Pancreas (tissue), 10 donors: ENCODE measurements around the gene GLG1. TPM values are rescaled to one million over a fixed set of nuclear protein-coding genes. Genes with fewer than 3 reads are reported as not detected.

ENCODE experiments used
- ATAC-seq, 4 donors: fragments of 200-7000 bp; cut with Tn5 transposase; one replicate each; pipeline versions ENCODE4 v1.8.0 to v1.9.1; 2020; ENCODE audit warnings: mild to moderate bottlenecking in 4 of 4, moderate library complexity in 4 of 4
- DNase-seq, 6 donors: peaks; one replicate each; pipeline ENCODE4 v3.0.0-alpha.2; 2020
- FAIRE-seq: peaks from 2 replicates; lab custom pipeline; 2012; peaks lifted over from hg19 to GRCh38; lab: Jason Lieb, UNC
- H3K27ac ChIP-seq, 4 donors: fragments of 200-600 bp; sonication (generic); 1 replicate in 3 of 4; 2 replicates in 1 of 4; pipeline versions ENCODE4 v1.5.0 to v1.8.0; 2020
- H3K27me3 ChIP-seq, 4 donors: fragments of 200-600 bp; one replicate each; pipeline ENCODE4 v1.8.0; 2021
- H3K36me3 ChIP-seq, 3 donors: fragments of 200-600 bp; sonication (generic) in 1 of 3; one replicate each; pipeline versions ENCODE4 v1.5.0 to v1.8.0; 2020 to 2021
- H3K4me1 ChIP-seq, 3 donors: fragments of 200-600 bp; one replicate each; pipeline ENCODE4 v1.8.0; 2021
- H3K4me3 ChIP-seq, 4 donors: fragments of 200-600 bp; sonication (generic) in 2 of 4; one replicate each; pipeline versions ENCODE4 v1.5.0 to v1.8.0; 2020 to 2021
- H3K9me3 ChIP-seq, 4 donors: fragments of 200-600 bp; one replicate each; pipeline ENCODE4 v1.8.0; 2021
- WGBS, 2 donors: extraction: QIAGEN DNeasy Blood & Tissue Kit; methylation state at CpG; one replicate each; pipeline ENCODE4 v1.1.7; 2013; 5-methylcytosine and 5-hydroxymethylcytosine counted together
- intact Hi-C, 3 donors: fragments of 100-400 bp; cut with DNase I; formaldehyde crosslinking; loops; one replicate each; pipeline versions ENCODE4 v1.11.1 to v1.14.2; 2022
- polyA plus RNA-seq, 2 donors: library from polyadenylated mRNA; stranded (reverse); fragments of 200-250 nt; gene quantifications; one replicate each; pipeline ENCODE4 v1.2.3, GENCODE V29; 2013
- total RNA-seq, 6 donors: library from RNA; stranded (reverse); fragmentation: NEBNext Ultra II Directional in 4 of 6; extraction: Animal tissue kit (Norgen Biotek cat#: 25700) in 4 of 6; gene quantifications; one replicate each; pipeline versions ENCODE4 v1.2.1 to v1.2.4, GENCODE V29; 2021 to 2023
- TF ChIP-seq, protein P1 (sequence below), 4 donors: fragments of 200-600 bp; sonication (generic) in 3 of 4; IDR thresholded peaks; one replicate each; pipeline versions ENCODE4 v1.5.0 to v1.8.0; 2021; ENCODE audit warnings: antibody characterized with exemption in 4 of 4
- donor health status: healthy with polysubstance abuse.
- donor health status: DM: no; HTN: no; CAD: no; lungs with moderate emphysema.
- donor health status: DM: no; HTN: no; CAD: no.
- donor health status: control.
- donor health status: control.
- donor health status: Bipolar disorder and iron deficiency.
- donor health status: DM: yes; HTN: yes; CAD: no.
- donor health status: DM: no; HTN: no; CAD: no.
- donor health status: DM: no; HTN: no; CAD: no.
- donor health status: DM: yes; HTN: yes; CAD: no.

Gene GLG1
- total and polyA plus RNA-seq, 8 donors: 30.6 to 93.2 (median 72.0) TPM

DNA sequence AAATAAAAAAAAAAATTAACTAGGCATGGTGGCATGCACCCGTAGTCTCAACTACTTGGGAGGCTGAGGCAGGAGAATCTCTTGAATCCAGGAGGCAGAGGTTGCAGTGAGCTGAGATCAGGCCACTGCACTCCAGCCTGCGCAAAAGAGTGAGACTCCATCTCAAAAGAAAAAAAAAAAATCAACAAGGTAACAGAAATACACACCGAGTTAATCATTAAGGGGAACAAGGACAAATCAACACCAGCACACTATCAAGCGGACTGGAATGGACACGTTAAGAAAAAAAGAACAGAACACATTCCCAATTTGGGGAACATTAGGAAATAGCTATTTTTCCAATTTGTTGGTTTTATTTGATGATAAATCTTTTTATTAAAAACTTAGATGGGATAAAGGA, 28.4 kb upstream of the GLG1 start:
- FAIRE-seq (no peak), DNase-seq (peak in 1 of 6 donors; percentile 21), ATAC-seq (peak; percentile 63 to 88 (median 84))
- TF ChIP-seq, protein P1, sequence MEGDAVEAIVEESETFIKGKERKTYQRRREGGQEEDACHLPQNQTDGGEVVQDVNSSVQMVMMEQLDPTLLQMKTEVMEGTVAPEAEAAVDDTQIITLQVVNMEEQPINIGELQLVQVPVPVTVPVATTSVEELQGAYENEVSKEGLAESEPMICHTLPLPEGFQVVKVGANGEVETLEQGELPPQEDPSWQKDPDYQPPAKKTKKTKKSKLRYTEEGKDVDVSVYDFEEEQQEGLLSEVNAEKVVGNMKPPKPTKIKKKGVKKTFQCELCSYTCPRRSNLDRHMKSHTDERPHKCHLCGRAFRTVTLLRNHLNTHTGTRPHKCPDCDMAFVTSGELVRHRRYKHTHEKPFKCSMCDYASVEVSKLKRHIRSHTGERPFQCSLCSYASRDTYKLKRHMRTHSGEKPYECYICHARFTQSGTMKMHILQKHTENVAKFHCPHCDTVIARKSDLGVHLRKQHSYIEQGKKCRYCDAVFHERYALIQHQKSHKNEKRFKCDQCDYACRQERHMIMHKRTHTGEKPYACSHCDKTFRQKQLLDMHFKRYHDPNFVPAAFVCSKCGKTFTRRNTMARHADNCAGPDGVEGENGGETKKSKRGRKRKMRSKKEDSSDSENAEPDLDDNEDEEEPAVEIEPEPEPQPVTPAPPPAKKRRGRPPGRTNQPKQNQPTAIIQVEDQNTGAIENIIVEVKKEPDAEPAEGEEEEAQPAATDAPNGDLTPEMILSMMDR (IDR thresholded peaks at IDR 0.05): no peak
- no peaks in the 10 kb centered on the region for H3K9me3 ChIP-seq
- peaks cover 37 to 53% (median 42%) of the 10 kb centered on the region in 3 donors for H3K4me1 ChIP-seq
- no peak overlapping the region for H3K4me3 ChIP-seq
- intact Hi-C loops: no loop called here
- peaks cover 0 to 6% (median 0%) of the 10 kb centered on the region in 3 donors for H3K36me3 ChIP-seq
- no peaks in the 10 kb centered on the region for H3K27me3 ChIP-seq
- WGBS, 2 donors: 10 to 15% methylated on average over 5 of the region's 5 CpGs
- H3K27ac ChIP-seq: peak overlapping the region in 2 of 4 donors; percentile 24 to 81

DNA sequence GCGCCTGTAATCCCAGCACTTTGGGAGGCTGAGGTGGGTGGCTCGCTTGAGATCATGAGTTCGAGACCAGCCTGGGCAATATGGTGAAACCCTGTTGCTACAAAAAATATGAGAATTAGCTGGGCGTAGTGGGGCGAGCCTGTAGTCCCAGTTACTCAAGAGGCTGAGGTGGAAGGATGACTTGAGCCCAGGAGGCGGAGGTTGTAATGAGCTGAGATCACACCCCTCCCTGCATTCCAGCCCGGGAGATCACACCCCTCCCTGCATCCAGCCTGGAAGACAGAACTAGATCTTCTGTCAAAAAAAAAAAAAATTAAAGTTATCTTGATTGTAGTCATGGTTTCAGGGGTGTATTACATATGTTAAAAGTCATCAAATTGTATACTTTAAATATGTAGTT, 26.8 kb upstream of the GLG1 start:
- Histone ChIP-seq H3K4me3 (no peak overlapping the region), H3K36me3 (peaks cover 0 to 9% (median 0%) of the 10 kb centered on the region in 3 donors), H3K27me3 (no peaks in the 10 kb centered on the region), H3K27ac (peak overlapping the region in 2 of 4 donors; percentile 24 to 64), H3K4me1 (peaks cover 34 to 51% (median 44%) of the 10 kb centered on the region in 3 donors), H3K9me3 (no peaks in the 10 kb centered on the region)
- DNase-seq: no peak
- no peak for ATAC-seq
- FAIRE-seq: no peak
- TF ChIP-seq, protein P1 (IDR thresholded peaks at IDR 0.05): no peak
- intact Hi-C loops: no loop called here
- 83 to 88% methylated on average over 7 of the region's 7 CpGs for WGBS, 2 donors

DNA sequence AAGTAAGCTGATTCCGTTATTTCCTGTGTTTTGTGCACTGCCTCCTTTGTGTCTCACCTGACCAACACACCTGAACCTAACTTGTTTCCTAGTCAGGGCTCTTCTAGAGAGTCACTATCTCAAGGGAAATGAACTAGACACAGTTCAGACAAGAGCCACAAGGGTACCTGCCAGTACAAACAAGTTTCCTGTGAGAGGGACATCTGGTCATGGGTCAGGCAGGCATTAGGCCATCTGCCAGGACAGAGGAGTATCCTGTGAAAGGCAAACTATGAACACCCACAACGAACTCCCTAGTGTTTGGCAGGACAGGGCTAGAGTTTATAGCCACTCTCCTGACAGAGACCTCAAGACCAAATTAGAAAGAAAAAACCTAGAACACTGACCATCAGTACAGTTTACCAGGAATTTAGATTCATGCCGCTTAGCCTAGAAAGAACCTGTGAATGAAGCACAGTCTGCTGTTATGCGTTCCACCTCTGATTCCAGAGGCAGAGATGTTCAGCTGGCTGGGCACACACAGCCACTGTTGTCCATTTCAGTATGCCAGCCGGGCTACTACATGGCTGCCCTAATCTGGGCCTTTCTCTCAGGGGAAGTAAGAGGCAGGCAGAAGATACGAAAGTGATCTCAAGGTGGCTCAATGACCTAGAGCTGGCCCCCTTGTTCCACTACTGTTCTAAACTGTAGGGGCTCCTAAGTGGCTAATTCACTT, 20.7 kb upstream of the GLG1 start:
- no peak overlapping the region for H3K4me3 ChIP-seq
- TF ChIP-seq, protein P1 (IDR thresholded peaks at IDR 0.05): no peak
- peaks cover 0 to 43% (median 3%) of the 10 kb centered on the region in 3 donors for H3K36me3 ChIP-seq
- peak overlapping the region; percentile 5 to 72 (median 52) for H3K27ac ChIP-seq
- H3K27me3 ChIP-seq: no peaks in the 10 kb centered on the region
- no peak for FAIRE-seq
- ATAC-seq: peak; percentile 63 to 84 (median 82)
- H3K9me3 ChIP-seq: no peaks in the 10 kb centered on the region
- WGBS, 2 donors: 35 to 38% methylated on average over 6 of the region's 6 CpGs
- intact Hi-C loops: loop anchor here in 1 of 3 donors (10.0 kb wide), 1 partner anchor 153 kb away; no protein-coding TSS in a partner anchor
- DNase-seq: peak in 4 of 6 donors; percentile 35 to 74 (median 64)
- peaks cover 3 to 31% (median 21%) of the 10 kb centered on the region in 3 donors for H3K4me1 ChIP-seq

DNA sequence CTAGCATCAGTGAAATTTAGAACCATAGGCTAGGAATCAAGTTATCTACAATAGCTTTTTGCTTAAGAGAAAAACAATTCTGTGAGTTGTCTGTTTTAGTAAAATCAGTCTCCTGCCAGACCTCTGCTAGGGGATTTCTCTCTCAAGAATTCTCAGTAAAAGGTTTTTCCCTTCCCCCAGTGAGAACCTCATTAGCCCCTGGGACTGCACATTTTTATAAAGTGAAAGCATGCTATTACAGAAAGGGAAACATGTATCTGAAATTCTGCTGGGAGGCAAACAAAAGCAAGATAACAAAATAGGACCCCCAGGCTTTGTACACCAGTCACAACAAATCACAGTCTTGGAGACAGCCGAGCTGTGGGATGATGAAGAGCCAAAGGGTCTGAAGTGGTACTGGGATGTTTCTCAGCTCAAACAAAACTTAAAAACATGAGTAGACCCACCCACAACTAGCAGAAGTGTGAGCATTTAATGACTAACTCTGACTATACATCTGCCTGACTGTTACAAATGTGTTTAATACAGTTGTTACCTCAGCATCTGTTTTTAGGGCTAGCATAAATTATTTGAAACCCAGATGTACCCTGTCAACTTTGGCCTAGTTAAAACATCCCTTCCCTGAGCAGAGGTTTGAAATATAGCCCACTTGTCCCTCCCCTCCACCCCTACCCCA, 20.0 kb upstream of the GLG1 start:
- peak overlapping the region in 2 of 4 donors; percentile 51 to 72 for H3K27ac ChIP-seq
- FAIRE-seq: no peak
- TF ChIP-seq, protein P1 (IDR thresholded peaks at IDR 0.05): no peak

More for the DNA sequence above, 20.0 kb upstream of the GLG1 start:
- 0 to 50% methylated on average over 1 of the region's 1 CpG for WGBS, 2 donors
- intact Hi-C loops: loop anchor here in 1 of 3 donors (10.0 kb wide), 1 partner anchor 152 kb away; no protein-coding TSS in a partner anchor
- DNase-seq (no peak), ATAC-seq (no peak)
- H3K4me1 ChIP-seq: peaks cover 3 to 26% (median 21%) of the 10 kb centered on the region in 3 donors
- no peaks in the 10 kb centered on the region for H3K9me3 ChIP-seq
- H3K36me3 ChIP-seq: peaks cover 0 to 50% (median 3%) of the 10 kb centered on the region in 3 donors
- no peaks in the 10 kb centered on the region for H3K27me3 ChIP-seq
- H3K4me3 ChIP-seq: no peak overlapping the region
